Fibroblast of lung (primary cell): Measurements from ENCODE around the gene ATP11A. TPM values are rescaled to one million over a fixed set of nuclear protein-coding genes. Genes with fewer than 3 reads are reported as not detected.

ENCODE experiments used
- DNase-seq, 2 donors: peaks; one replicate each; pipeline versions ENCODE4 v3.0.0 to v3.0.0-alpha.2; 2010; ENCODE audit warnings: low read depth in 2 of 2
- H2AFZ ChIP-seq: 2 replicates; pipeline ENCODE4 v1.5.1; 2012; ENCODE audit warnings: low read length, control low read depth, inconsistent platforms
- H3K27ac ChIP-seq: 2 replicates; pipeline ENCODE4 v1.5.1; 2011; ENCODE audit warnings: low read length, control low read depth; ENCODE audit not compliant: insufficient read depth
- H3K27me3 ChIP-seq: 2 replicates; pipeline ENCODE4 v1.5.1; 2011; ENCODE audit warnings: mild to moderate bottlenecking, low read length; ENCODE audit not compliant: control insufficient read depth, insufficient read depth
- H3K36me3 ChIP-seq: 2 replicates; pipeline ENCODE4 v1.5.1; 2011; ENCODE audit warnings: low read length; ENCODE audit not compliant: control insufficient read depth, insufficient read depth
- H3K4me1 ChIP-seq: 2 replicates; pipeline ENCODE4 v1.5.1; 2011; ENCODE audit warnings: low read length; ENCODE audit not compliant: control insufficient read depth, insufficient read depth; ENCODE audit errors: extremely low read depth
- H3K4me2 ChIP-seq: 2 replicates; pipeline ENCODE4 v1.5.1; 2011; ENCODE audit warnings: low read length, control low read depth; ENCODE audit not compliant: insufficient read depth; ENCODE audit errors: extremely low read depth
- H3K4me3 ChIP-seq, 4 experiments: fragments of 200-600 bp in 1 of 4; sonication (generic) in 1 of 4; replicated peaks in 1 of 4; 2 replicates each; pipeline ENCODE4 v1.5.1; 2011 to 2016; ENCODE audit warnings: low read length in 4 of 4, low read depth in 3 of 4, mild to moderate bottlenecking in 3 of 4, control low read depth in 2 of 4, inconsistent platforms in 1 of 4, mixed read lengths in 1 of 4; ENCODE audit not compliant: insufficient read depth in 1 of 4; ENCODE audit errors: control extremely low read depth in 1 of 4
- H3K79me2 ChIP-seq: 2 replicates; pipeline ENCODE4 v1.5.1; 2012; ENCODE audit warnings: mild to moderate bottlenecking, low read length, inconsistent platforms; ENCODE audit not compliant: control insufficient read depth, insufficient read depth
- H3K9ac ChIP-seq: 2 replicates; pipeline ENCODE4 v1.5.1; 2011; ENCODE audit warnings: mild to moderate bottlenecking, low read length, control low read depth; ENCODE audit not compliant: insufficient read depth
- H3K9me3 ChIP-seq: 2 replicates; pipeline ENCODE4 v1.5.1; 2012; ENCODE audit warnings: low read depth, low read length; ENCODE audit not compliant: control insufficient read depth, insufficient read depth
- H4K20me1 ChIP-seq: 2 replicates; pipeline ENCODE4 v1.5.1; 2011; ENCODE audit warnings: low read length; ENCODE audit not compliant: control insufficient read depth, insufficient read depth; ENCODE audit errors: extremely low read depth
- CTCF ChIP-seq, 2 donors: IDR thresholded peaks in 1 of 2; conservative IDR thresholded peaks in 1 of 2; 1 replicate in 1 of 2; 2 replicates in 1 of 2; pipeline ENCODE4 v1.5.1; 2011 to 2012; ENCODE audit warnings: low read length in 2 of 2, control low read depth in 1 of 2, inconsistent platforms in 1 of 2, low read depth in 1 of 2, mild to moderate bottlenecking in 1 of 2
- EZH2 ChIP-seq: IDR thresholded peaks from 2 replicates; pipeline ENCODE4 v1.5.1; 2012; ENCODE audit warnings: low read length, control low read depth, mild to moderate bottlenecking; ENCODE audit errors: missing control alignments
- polyA plus RNA-seq, 2 donors: library from polyadenylated mRNA; depleted of rRNA in 1 of 2; stranded (reverse) in 1 of 2; unstranded in 1 of 2; fragments of >200 nt; gene quantifications; 2 replicates each; pipeline ENCODE4 v1.2.1, GENCODE V29; 2011 to 2012; ENCODE audit warnings: missing spikeins in 1 of 2
- total RNA-seq: library from RNA; depleted of rRNA; stranded (reverse); fragments of >200 nt; gene quantifications from 2 replicates; pipeline ENCODE4 v1.2.1, GENCODE V29; 2014

ATP11A gene
- total and polyA plus RNA-seq, 2 donors (not counting 1 experiment from before 2014, with no cell fraction given), result 2.3 to 7.8 TPM

DNA sequence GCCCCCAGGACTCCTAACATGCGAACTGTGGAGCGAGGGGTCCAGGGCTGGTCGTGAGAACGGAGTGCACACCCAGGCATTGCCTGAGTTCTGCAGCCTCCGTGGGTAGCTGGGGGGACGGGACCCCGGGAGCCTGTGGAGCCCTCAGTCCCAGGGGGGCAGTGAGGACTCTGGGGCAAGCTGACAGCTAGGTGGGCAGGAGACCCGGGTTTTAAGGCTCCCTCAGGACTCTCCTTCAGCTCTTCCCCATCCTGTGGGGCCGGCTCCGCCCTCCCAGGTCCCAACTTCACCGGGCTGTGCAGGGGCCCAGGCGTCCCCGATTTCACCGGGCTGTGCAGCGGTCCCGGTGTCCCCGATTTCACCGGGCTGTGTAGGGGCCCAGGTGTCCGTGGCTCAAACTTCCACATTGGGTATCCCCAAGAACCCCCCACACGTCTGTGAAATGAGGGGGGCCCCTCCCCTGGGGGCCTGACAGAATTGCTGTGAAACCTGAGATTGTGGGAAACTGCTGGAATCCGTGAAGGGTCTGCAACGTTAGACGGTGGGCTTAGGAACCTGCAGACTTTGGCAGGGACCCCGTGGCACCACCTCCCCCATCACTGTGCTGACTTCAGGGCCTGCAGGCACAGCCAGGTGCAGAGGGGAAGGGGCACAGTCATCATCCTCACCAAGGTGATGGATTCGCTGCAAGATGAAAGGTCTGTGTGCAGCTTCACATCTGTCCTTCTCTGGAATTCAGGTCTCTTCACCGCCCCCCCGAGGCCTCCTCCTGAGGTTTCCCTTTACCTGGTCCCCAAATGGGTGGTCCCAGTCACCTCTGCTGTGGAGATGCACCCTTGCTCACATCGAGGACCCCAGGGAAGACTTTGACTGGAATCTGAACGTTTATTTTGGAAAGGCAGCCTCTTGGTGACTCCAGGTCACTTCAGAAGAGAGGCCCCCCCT is 206.0 kb downstream of the ATP11A start:
- Histone ChIP-seq H3K4me2 (no peak overlapping the region), H3K9me3 (no peaks in the 10 kb centered on the region), H2AFZ (no peak overlapping the region), H3K4me1 (no peaks in the 10 kb centered on the region), H3K27ac (no peak overlapping the region), H3K27me3 (peaks cover 26% of the 10 kb centered on the region), H3K9ac (no peak overlapping the region), H3K79me2 (no peaks in the 10 kb centered on the region), H3K36me3 (no peaks in the 10 kb centered on the region), H3K4me3 (no peak overlapping the region), H4K20me1 (no peaks in the 10 kb centered on the region)
- DNase-seq, result no peak
- TF ChIP-seq EZH2 (no peak), CTCF (conservative IDR thresholded peaks at IDR 0.05 in 1 of 2, IDR thresholded peaks at IDR 0.05 in 1 of 2; ENCODE audit: low read depth in 1 of 2, low read length in 2 of 2) (no peak)

- no peaks in the 10 kb centered on the region for H3K4me1 ChIP-seq
- no peak for DNase-seq
- no peaks in the 10 kb centered on the region for H3K79me2 ChIP-seq
- no peaks in the 10 kb centered on the region for H3K36me3 ChIP-seq
- no peak overlapping the region for H3K9ac ChIP-seq
- H3K4me3 ChIP-seq, result no peak overlapping the region
- TF ChIP-seq EZH2, result no peak
- no peak for TF ChIP-seq CTCF (conservative IDR thresholded peaks at IDR 0.05 in 1 of 2, IDR thresholded peaks at IDR 0.05 in 1 of 2; ENCODE audit: low read depth in 1 of 2, low read length in 2 of 2)
- H3K4me2 ChIP-seq, result no peak overlapping the region
- H3K9me3 ChIP-seq, result no peaks in the 10 kb centered on the region
- no peak overlapping the region for H3K27ac ChIP-seq
- no peak overlapping the region for H2AFZ ChIP-seq
- peaks cover 24% of the 10 kb centered on the region for H3K27me3 ChIP-seq
- no peaks in the 10 kb centered on the region for H4K20me1 ChIP-seq
These were observed 207.1 kb downstream of the ATP11A start for GRCh38 chr13:112896736-112897602.

- Histone ChIP-seq H3K27me3 (peaks cover 21% of the 10 kb centered on the region), H3K36me3 (no peaks in the 10 kb centered on the region), H3K9ac (no peak overlapping the region), H3K79me2 (no peaks in the 10 kb centered on the region), H2AFZ (no peak overlapping the region), H3K4me2 (no peak overlapping the region), H4K20me1 (no peaks in the 10 kb centered on the region), H3K4me1 (no peaks in the 10 kb centered on the region), H3K4me3 (no peak overlapping the region), H3K9me3 (no peaks in the 10 kb centered on the region), H3K27ac (no peak overlapping the region)
- TF ChIP-seq EZH2 (no peak), CTCF (conservative IDR thresholded peaks at IDR 0.05 in 1 of 2, IDR thresholded peaks at IDR 0.05 in 1 of 2; ENCODE audit: low read depth in 1 of 2, low read length in 2 of 2) (no peak)
- no peak for DNase-seq
These were observed 207.7 kb downstream of the ATP11A start for GRCh38 chr13:112897603-112897955.
